GM12865 (cell line): Measurements from ENCODE around the gene CDK16.

Source experiments
- DNase-seq: peaks from one replicate; pipeline ENCODE4 v3.0.0; 2010; ENCODE audit warnings: low read depth
- H3K4me3 ChIP-seq: 2 replicates; pipeline ENCODE4 v1.5.1; 2011; ENCODE audit warnings: mild to moderate bottlenecking, low read depth, low read length, control low read depth
- CTCF ChIP-seq: IDR thresholded peaks from 2 replicates; pipeline ENCODE4 v1.5.1; 2011; ENCODE audit warnings: low read length, control low read depth, low read depth, inconsistent platforms; ENCODE audit not compliant: insufficient read depth; ENCODE audit errors: missing control alignments

CDK16 gene

GRCh38 chrX:47172971-47173792, 45.3 kb upstream of the CDK16 start:
- DNase-seq: no peak
- TF ChIP-seq CTCF: no peak
- no peak overlapping the region for H3K4me3 ChIP-seq

- TF ChIP-seq CTCF: no peak
- no peak overlapping the region for H3K4me3 ChIP-seq
- no peak for DNase-seq
These were observed 44.1 kb upstream of the CDK16 start for GRCh38 chrX:47174376-47174775.

- TF ChIP-seq CTCF: no peak
These were observed 43.5 kb upstream of the CDK16 start for GRCh38 chrX:47174846-47175587.

GRCh38 chrX:47175588-47175980, 42.9 kb upstream of the CDK16 start:
- no peak for DNase-seq
- H3K4me3 ChIP-seq: no peak overlapping the region
- TF ChIP-seq CTCF: no peak

More at GRCh38 chrX:47174846-47175587, 43.5 kb upstream of the CDK16 start:
- DNase-seq: no peak
- no peak overlapping the region for H3K4me3 ChIP-seq

GRCh38 chrX:47176101-47176740, 42.3 kb upstream of the CDK16 start:
- TF ChIP-seq CTCF: no peak
- DNase-seq: no peak
- H3K4me3 ChIP-seq: no peak overlapping the region

- no peak overlapping the region for H3K4me3 ChIP-seq
- TF ChIP-seq CTCF: no peak
- DNase-seq: peak; percentile 14
These were observed 41.4 kb upstream of the CDK16 start for GRCh38 chrX:47177079-47177478.
